Stimulated activated naive CD8-positive, alpha-beta T cell treated with anti-CD3 and anti-CD28 coated beads, Interleukin-15, Interleukin-2, amounts not matched to agents 100 ng/mL and 50 ng/mL, for 24 hours (primary cell): ENCODE results near the gene LRCH3.
A peak's percentile ranks its signal among the peaks of the same experiment; 100 is the strongest.

Source experiments
- H3K27ac Mint-ChIP-seq: one replicate; pipeline ENCODE4 v1.8.0; 2021; ENCODE audit warnings: mild to moderate bottlenecking, mixed read lengths
- H3K27me3 Mint-ChIP-seq: one replicate; pipeline ENCODE4 v1.8.0; 2021; ENCODE audit warnings: mixed read lengths
- H3K36me3 Mint-ChIP-seq: one replicate; pipeline ENCODE4 v1.8.0; 2021; ENCODE audit warnings: low read depth, mixed read lengths
- H3K4me1 Mint-ChIP-seq: one replicate; pipeline ENCODE4 v1.8.0; 2021; ENCODE audit warnings: low read depth, mixed read lengths
- H3K4me3 Mint-ChIP-seq: one replicate; pipeline ENCODE4 v1.8.0; 2021; ENCODE audit warnings: mild to moderate bottlenecking, mixed read lengths
- H3K9me3 Mint-ChIP-seq: one replicate; pipeline ENCODE4 v1.8.0; 2021; ENCODE audit warnings: mixed read lengths

LRCH3 gene

DNA sequence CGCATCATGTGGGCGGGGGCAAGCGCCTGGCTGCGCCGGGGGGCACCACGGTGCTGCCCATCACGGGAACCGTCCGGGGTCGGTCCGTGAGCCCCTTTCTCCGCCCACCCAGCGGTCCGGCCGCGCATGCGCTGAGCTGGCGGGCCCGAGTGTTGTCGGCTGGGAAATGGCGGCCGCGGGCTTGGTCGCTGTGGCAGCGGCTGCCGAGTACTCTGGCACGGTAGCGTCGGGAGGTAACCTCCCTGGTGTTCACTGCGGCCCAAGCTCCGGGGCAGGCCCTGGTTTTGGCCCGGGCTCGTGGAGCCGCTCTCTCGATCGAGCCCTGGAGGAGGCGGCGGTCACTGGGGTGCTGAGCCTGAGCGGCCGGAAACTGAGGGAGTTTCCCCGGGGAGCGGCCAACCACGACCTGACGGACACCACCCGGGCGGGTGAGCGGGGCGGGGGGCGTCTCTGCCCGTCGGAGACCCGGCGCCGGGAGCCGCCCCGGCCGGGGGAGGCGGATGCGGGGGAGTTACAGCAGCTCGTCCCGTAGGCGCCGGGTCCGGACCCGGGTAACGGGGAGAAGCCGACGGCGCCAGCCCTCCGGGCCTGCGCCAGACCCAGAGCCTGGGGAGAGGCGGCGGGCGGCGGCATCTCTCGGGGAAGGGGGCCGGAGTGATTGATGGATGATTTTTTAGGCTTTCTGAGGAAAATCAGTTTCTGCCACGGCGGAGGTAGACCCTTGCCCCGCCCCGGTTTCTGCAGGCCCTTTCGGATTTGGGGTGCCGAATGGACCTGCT lies at the start of gene LRCH3:
LRCH3 (plus strand) TSS at position 142 of the 779 bp plus-strand sequence; CDS start at position 167, 25 bp downstream.
- peak within 1 kb of the TSS; percentile 96 for H3K27ac Mint-ChIP-seq
- H3K27me3 Mint-ChIP-seq, result no peaks in the 10 kb centered on the region
- H3K9me3 Mint-ChIP-seq, result no peaks in the 10 kb centered on the region

DNA sequence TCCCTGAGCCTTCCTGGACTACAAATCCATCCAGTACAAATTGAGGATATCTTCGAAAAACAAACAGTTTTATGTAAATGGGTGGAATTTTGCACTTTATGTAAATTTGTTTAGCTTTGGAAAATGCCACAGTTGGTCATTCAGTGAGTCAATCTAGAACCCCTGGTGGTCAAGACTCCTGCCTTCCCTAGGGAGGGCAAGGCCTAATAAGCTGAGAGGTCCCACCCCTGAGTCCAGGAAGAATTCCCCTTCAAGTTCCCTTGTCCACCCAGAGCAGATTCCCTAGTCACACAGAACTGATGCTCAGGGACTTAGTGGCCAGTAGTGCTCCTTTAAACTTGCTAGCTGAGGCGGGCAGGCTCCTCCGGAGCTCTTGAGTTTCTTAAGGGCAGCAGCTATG lies 48.3 kb upstream of the LRCH3 start:
- peaks cover 10% of the 10 kb centered on the region for H3K4me1 Mint-ChIP-seq
- H3K27ac Mint-ChIP-seq, result no peak overlapping the region
- H3K27me3 Mint-ChIP-seq, result no peaks in the 10 kb centered on the region
- no peaks in the 10 kb centered on the region for H3K36me3 Mint-ChIP-seq
- H3K4me3 Mint-ChIP-seq, result no peak overlapping the region
- no peaks in the 10 kb centered on the region for H3K9me3 Mint-ChIP-seq

More for the DNA sequence above, at the start of gene LRCH3:
- H3K36me3 Mint-ChIP-seq, result peaks cover 8% of the 10 kb centered on the region
- H3K4me3 Mint-ChIP-seq, result peak within 1 kb of the TSS; percentile 97
- H3K4me1 Mint-ChIP-seq, result peaks cover 46% of the 10 kb centered on the region

DNA sequence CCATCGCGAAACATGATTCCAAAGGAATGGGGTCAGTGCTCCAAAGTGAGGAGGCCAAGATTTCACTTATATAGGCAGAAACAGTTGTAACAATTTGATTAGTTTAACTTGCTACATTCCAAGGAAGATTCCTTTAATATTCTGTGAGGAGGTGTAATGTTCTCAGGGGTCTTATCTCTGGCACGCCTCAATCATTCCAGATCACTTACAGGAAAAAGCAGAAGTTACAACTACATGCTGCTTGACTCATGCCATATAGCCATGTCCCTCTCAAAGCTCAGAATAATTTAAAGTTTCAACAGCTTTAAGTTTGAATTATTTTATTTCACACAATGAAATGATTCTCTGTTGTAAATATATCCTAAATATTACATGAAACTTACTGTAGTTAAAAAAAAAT lies 44.8 kb upstream of the LRCH3 start:
- Mint-ChIP-seq H3K4me1 (peaks cover 25% of the 10 kb centered on the region), H3K9me3 (no peaks in the 10 kb centered on the region), H3K27ac (no peak overlapping the region), H3K36me3 (no peaks in the 10 kb centered on the region), H3K4me3 (no peak overlapping the region), H3K27me3 (no peaks in the 10 kb centered on the region)

DNA sequence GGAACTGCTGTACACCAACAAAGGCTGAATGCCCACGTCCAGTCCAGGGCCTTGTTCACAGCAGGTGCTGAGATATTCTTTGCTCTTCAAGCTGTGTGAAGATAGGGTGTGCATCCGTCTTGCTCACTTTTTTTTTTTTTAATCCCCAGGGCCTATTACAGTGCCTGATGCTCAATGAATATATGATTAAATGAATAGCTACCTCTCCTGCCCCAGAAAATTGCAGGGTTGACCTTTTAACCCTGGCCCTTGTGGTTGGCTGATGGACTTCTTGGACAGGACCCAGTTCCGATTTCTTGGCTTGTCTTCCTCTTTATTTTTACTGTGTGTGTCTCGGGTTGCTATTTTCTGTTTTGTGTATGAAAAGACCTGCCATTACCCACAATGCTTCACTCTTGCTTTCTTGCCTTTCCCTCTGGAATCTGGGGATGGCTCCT lies 44.2 kb upstream of the LRCH3 start:
- no peaks in the 10 kb centered on the region for H3K9me3 Mint-ChIP-seq
- H3K36me3 Mint-ChIP-seq, result no peaks in the 10 kb centered on the region
- H3K27me3 Mint-ChIP-seq, result no peaks in the 10 kb centered on the region
- H3K4me3 Mint-ChIP-seq, result no peak overlapping the region
- peaks cover 29% of the 10 kb centered on the region for H3K4me1 Mint-ChIP-seq
- no peak overlapping the region for H3K27ac Mint-ChIP-seq

DNA sequence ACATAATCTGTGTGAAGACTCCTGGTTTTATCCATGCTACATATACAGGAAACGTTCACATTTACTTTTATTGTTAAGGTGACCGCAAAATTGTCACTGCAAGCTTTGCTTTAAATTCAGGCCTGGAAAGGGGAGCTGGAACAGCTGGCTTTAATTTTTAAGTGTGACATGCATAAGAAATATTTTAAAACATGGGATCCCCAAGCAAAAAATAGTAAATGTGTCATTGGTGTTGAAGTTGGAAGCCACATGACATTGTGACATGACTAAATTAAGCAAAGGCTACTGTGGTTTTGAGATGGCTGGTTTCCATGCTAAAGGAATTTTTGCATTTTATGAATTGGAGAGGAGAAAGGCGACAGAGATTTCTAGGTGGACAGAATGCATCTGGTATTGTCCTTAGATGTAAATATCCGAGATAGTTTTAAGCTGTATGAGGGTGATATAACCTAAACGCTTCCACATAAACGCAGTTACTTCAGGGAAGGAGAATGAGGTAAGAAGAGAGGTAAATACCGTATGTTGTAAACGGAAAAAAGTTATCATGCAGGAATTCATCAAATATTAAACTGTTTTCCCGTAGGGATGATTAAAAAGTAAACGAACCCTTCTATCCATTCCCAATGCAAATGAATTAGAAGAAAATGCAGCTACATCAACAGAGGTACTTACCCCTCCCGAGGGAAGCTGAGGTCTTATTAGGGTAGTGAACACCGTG lies 42.3 kb upstream of the LRCH3 start:
- peaks cover 44% of the 10 kb centered on the region for H3K4me1 Mint-ChIP-seq
- H3K27me3 Mint-ChIP-seq, result no peaks in the 10 kb centered on the region
- no peaks in the 10 kb centered on the region for H3K9me3 Mint-ChIP-seq
- no peaks in the 10 kb centered on the region for H3K36me3 Mint-ChIP-seq
- peak overlapping the region; percentile 89 for H3K4me3 Mint-ChIP-seq
- H3K27ac Mint-ChIP-seq, result peak overlapping the region; percentile 86

DNA sequence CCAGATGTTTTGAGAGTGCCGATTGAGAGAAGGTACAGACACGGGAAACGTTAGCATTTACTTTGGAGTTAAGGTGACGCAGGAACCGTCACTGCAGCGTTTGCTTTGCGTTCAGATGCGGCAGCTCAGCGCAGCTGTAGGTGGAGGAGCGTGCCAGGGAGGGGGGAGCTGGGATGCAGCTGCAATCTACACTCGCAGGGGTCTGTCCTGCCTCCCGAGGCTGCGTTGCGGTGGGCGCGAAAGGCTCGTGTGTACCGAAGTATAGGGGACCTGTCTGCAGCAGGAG lies 41.8 kb upstream of the LRCH3 start:
- peaks cover 49% of the 10 kb centered on the region for H3K4me1 Mint-ChIP-seq

DNA sequence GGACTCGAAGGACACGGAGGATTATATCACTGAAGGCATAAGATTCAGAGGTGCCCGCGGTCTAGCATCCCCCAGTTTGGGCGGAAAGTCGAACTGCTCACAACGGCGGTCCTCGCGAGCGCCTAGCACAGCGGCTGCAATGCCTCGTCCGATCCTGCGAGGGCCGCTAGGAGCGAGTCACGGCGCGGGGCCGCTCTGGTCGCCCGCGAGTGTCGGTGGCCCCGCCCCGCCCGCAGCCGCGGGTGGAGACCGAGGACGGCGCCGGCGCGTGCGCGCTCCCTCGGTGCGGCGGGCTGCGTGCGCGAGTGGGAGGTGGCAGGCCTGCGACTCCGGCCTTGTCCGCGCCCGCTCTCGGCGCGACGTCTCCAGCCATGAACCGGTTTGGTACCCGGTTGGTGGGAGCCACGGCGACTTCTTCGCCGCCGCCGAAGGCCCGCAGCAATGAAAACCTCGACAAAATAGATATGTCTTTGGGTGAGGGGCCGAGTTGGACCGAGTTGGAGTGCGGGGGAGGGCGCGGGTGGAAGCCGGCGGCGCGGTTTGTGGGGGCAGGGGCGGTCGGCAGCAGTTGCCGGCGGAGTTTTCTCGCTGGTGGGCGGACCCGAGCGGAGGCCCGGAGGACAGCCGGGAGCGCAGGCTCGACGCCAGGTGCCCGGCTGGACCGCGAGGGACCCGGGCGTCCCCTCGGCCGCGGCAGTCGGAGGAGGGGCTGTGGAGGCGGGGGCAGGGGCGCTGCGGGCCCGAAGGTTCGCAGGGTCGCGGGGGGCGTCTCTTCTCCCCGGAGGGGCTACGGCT lies 41.3 kb upstream of the LRCH3 start, which contains the start of gene FYTTD1:
FYTTD1 (plus strand) TSS at position 283 of the 795 bp plus-strand sequence; CDS start at position 372, 89 bp downstream.
- Mint-ChIP-seq H3K36me3 (no peaks in the 10 kb centered on the region), H3K27ac (peak within 1 kb of the TSS; percentile 86), H3K4me1 (peaks cover 53% of the 10 kb centered on the region), H3K9me3 (no peaks in the 10 kb centered on the region), H3K27me3 (no peaks in the 10 kb centered on the region), H3K4me3 (peak within 1 kb of the TSS; percentile 89)

More for the DNA sequence above, 41.8 kb upstream of the LRCH3 start:
- H3K27ac Mint-ChIP-seq, result peak overlapping the region; percentile 86
- H3K4me3 Mint-ChIP-seq, result peak overlapping the region; percentile 89
- no peaks in the 10 kb centered on the region for H3K36me3 Mint-ChIP-seq
- H3K9me3 Mint-ChIP-seq, result no peaks in the 10 kb centered on the region
- no peaks in the 10 kb centered on the region for H3K27me3 Mint-ChIP-seq

DNA sequence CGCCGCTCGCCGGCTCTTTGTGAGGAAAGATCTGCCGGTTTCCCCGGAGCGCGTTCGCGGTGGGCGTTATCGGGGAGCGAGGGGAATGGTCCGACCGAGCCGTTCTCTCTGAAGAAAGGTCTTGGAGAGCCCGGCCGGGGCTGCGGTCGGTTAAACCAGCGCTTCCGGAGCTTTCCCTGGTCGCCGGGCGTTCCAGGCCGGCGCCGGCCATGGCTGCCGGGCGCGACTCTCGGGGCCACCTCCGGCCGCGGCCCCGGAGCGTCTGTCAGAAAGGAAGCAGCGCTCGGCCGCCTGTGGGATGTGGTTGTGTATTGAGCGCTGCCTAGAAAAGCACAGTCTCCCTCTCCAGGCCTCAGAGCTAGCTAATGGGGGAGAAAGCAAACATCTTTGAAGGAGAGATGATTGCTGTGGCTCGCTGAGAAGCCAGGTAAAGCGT lies 40.6 kb upstream of the LRCH3 start:
- Mint-ChIP-seq H3K4me1 (peaks cover 56% of the 10 kb centered on the region), H3K36me3 (no peaks in the 10 kb centered on the region), H3K27me3 (no peaks in the 10 kb centered on the region), H3K4me3 (peak overlapping the region; percentile 89), H3K27ac (peak overlapping the region; percentile 84), H3K9me3 (no peaks in the 10 kb centered on the region)

DNA sequence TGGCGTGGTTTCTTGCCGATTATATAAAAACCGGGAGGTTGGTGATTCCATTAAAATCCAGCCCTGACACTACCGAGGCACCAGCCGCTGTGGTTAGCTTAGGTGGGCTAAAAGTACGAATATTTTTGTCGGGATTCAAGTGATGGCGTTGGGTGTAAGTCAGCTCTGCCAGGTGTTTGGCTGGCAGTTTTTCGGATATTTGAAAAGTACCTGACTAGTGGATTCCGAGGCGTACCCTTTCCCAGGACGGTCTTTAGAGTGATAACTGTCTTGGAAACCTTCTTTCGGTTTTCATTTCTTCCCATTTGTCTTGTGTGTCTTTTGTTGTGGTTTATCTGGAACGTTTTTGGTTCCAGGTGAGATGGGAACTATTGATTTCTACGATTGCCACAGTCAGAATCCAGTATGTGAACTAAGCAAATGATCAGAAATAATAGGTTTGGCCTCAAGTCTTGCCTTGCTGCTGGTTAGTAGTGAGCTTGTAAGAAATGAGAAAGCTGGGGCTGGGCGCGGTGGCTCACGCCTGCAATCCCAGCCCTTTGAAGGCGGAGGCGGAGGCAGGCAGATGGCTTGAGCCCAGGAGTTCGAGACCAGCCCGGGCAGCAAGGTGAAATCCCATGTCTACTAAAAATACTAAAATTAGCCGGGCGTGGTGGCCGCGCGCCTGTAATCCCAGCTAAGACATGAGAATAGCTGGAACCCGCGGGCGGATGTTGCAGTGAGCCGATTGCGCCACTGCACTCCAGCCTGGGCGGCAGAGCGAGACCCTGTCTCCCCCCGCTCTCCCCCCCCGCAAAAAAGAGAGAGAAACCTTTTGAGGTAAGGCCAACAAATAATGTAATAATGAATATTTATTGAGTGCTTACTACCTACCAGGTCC lies 40.0 kb upstream of the LRCH3 start:
- Mint-ChIP-seq H3K27me3 (no peaks in the 10 kb centered on the region), H3K9me3 (no peaks in the 10 kb centered on the region), H3K4me3 (peak overlapping the region; percentile 89), H3K4me1 (peaks cover 56% of the 10 kb centered on the region), H3K27ac (peak overlapping the region; percentile 84), H3K36me3 (no peaks in the 10 kb centered on the region)

DNA sequence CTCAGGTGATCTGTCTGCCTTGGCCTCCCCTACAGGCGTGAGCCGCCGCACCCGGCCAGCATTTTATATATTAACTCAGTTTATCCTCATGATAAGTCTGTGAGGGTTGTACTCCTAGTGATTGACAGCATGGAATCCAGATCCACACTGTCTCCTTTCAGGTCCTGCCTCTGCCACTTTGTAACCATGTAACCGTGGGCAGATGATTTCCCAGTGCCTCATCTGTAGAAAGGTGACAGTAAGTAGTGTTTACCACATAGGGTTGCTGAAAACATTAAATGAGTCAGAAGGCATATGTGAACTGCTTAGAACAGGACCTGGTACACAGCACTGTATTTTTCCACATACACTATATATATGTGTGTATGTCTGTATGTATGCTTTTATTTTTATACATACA lies 38.9 kb upstream of the LRCH3 start:
- Mint-ChIP-seq H3K4me3 (peak overlapping the region; percentile 51), H3K36me3 (no peaks in the 10 kb centered on the region), H3K4me1 (peaks cover 60% of the 10 kb centered on the region), H3K9me3 (no peaks in the 10 kb centered on the region), H3K27me3 (no peaks in the 10 kb centered on the region), H3K27ac (peak overlapping the region; percentile 14)

DNA sequence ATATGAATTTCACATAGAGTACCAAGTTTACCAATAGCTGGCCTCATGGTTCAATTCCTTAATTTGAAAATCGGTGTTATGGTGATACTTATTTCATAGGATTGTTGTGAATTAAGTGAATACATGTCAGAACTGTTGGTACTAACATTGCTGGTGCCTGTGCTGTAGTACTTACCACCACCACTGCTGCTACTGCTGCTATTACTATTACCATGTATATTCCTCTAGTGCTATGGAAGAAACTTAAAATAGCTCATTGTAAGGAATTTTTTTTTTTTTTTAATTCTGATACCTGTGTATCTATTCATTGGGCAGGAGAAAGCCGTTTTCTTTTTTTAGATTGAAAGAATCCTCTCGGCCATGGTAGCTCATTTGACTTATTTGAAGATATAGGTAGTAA lies 37.8 kb upstream of the LRCH3 start:
- Mint-ChIP-seq H3K36me3 (no peaks in the 10 kb centered on the region), H3K27ac (peak overlapping the region; percentile 50), H3K4me1 (peaks cover 59% of the 10 kb centered on the region), H3K4me3 (peak overlapping the region; percentile 7), H3K9me3 (no peaks in the 10 kb centered on the region), H3K27me3 (no peaks in the 10 kb centered on the region)

DNA sequence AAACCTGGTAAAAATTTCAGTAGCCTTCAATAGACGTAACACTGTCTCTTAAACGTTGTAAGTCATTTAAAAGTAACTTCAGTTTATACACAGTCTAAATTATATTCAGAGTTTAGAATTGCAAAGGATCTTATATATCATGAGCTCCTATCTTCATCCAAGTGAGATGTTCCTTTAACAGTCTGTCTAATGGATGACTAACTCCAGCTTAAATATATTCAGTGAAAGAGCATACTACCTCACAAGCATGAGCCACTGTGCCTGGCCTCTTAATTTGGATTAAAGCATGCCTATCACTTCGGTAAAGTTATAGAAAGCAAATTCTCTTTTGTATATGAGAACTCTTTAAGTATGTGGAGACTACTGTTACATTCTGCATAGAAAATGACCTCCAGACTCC lies 34.4 kb upstream of the LRCH3 start:
- Mint-ChIP-seq H3K27ac (no peak overlapping the region), H3K4me1 (peaks cover 36% of the 10 kb centered on the region), H3K9me3 (no peaks in the 10 kb centered on the region), H3K36me3 (no peaks in the 10 kb centered on the region), H3K4me3 (no peak overlapping the region), H3K27me3 (no peaks in the 10 kb centered on the region)

DNA sequence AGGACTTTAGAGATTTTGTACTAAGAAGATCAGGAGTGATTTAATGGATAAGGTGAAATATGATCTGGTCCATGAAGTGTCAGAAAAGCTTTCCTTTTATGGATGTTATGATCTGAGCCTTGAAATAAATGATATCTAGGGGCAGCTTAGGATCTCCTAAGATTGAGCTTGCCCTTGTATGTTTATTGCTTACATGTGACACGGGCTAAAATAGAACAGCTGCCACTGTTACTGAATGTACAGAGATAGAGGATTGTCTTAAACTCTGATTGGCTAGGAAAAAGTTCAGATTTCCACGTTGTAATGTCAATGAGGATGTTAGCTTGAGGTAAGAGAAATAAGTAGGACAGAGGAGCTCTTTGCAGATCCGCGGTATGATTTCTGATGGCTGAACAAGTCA lies 32.5 kb upstream of the LRCH3 start:
- no peak overlapping the region for H3K4me3 Mint-ChIP-seq
- H3K9me3 Mint-ChIP-seq, result no peaks in the 10 kb centered on the region
- no peaks in the 10 kb centered on the region for H3K27me3 Mint-ChIP-seq
- no peak overlapping the region for H3K27ac Mint-ChIP-seq
- peaks cover 2% of the 10 kb centered on the region for H3K36me3 Mint-ChIP-seq
- peaks cover 20% of the 10 kb centered on the region for H3K4me1 Mint-ChIP-seq

DNA sequence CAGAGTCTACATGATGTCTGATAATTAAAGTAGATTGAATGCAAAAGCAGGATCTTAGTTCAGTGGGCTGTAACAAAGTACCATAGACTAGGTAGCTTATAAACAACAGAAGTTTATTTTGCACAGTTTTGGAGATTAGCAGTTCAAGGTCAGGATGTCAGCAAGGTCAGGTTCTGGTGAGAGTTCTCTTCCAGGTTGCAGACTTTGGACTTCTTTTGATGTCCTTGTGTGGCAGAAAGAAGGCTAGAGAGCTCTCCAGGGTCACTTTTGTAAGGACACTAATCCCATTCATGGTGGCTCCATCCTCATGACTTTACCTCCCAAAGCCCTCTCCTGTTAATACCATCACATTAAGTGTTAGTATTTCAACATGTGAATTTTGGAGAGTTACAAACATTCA lies 29.3 kb upstream of the LRCH3 start:
- H3K4me1 Mint-ChIP-seq, result no peaks in the 10 kb centered on the region
- H3K4me3 Mint-ChIP-seq, result no peak overlapping the region
- no peak overlapping the region for H3K27ac Mint-ChIP-seq
- H3K36me3 Mint-ChIP-seq, result peaks cover 15% of the 10 kb centered on the region
- H3K27me3 Mint-ChIP-seq, result no peaks in the 10 kb centered on the region
- H3K9me3 Mint-ChIP-seq, result no peaks in the 10 kb centered on the region
